Measurements from ENCODE around the gene RBBP8. TPM values are rescaled to one million over a fixed set of nuclear protein-coding genes. Genes with fewer than 3 reads are reported as not detected.

The RBBP8 gene
- total RNA-seq, 1 donor from 2014 or later: 6.7 TPM

DNA sequence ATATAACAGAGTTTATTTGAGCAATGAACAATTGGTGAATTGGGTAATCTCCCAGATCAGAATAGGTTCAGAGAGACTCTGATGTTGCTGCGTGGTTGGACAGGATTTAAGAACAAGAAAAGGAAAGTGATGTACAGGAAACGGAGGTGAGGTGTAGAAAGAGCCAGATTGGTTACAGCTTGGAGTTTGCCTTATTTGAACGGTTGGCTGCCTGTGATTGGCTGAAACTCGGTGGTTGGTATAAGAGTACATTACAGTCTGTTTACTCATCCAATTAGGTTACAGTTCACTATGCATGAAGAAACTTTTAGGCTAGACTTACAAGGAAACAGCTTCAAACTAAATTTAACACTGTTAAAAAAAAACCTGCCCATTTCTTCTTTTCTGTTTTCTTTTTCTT, 134.1 kb downstream of the RBBP8 start:
- Histone ChIP-seq H3K27ac (replicated peaks) (no peak overlapping the region), H3K4me3 (no peak overlapping the region), H3K36me3 (no peaks in the 10 kb centered on the region), H3K4me1 (no peaks in the 10 kb centered on the region), H3K27me3 (ENCODE audit: low read depth) (peaks cover 8% of the 10 kb centered on the region), H3K9me3 (replicated peaks) (no peaks in the 10 kb centered on the region)
- no peak for DNase-seq
- intact Hi-C loops (cut with micrococcal nuclease): no loop called here
- TF ChIP-seq, protein P1, sequence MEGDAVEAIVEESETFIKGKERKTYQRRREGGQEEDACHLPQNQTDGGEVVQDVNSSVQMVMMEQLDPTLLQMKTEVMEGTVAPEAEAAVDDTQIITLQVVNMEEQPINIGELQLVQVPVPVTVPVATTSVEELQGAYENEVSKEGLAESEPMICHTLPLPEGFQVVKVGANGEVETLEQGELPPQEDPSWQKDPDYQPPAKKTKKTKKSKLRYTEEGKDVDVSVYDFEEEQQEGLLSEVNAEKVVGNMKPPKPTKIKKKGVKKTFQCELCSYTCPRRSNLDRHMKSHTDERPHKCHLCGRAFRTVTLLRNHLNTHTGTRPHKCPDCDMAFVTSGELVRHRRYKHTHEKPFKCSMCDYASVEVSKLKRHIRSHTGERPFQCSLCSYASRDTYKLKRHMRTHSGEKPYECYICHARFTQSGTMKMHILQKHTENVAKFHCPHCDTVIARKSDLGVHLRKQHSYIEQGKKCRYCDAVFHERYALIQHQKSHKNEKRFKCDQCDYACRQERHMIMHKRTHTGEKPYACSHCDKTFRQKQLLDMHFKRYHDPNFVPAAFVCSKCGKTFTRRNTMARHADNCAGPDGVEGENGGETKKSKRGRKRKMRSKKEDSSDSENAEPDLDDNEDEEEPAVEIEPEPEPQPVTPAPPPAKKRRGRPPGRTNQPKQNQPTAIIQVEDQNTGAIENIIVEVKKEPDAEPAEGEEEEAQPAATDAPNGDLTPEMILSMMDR (IDR thresholded peaks at IDR 0.05; ENCODE audit: borderline replicate concordance): no peak

GRCh38 chr18:23068011-23068410, 134.9 kb downstream of the RBBP8 start:
- Histone ChIP-seq H3K4me1 (no peaks in the 10 kb centered on the region), H3K36me3 (no peaks in the 10 kb centered on the region)

DNA sequence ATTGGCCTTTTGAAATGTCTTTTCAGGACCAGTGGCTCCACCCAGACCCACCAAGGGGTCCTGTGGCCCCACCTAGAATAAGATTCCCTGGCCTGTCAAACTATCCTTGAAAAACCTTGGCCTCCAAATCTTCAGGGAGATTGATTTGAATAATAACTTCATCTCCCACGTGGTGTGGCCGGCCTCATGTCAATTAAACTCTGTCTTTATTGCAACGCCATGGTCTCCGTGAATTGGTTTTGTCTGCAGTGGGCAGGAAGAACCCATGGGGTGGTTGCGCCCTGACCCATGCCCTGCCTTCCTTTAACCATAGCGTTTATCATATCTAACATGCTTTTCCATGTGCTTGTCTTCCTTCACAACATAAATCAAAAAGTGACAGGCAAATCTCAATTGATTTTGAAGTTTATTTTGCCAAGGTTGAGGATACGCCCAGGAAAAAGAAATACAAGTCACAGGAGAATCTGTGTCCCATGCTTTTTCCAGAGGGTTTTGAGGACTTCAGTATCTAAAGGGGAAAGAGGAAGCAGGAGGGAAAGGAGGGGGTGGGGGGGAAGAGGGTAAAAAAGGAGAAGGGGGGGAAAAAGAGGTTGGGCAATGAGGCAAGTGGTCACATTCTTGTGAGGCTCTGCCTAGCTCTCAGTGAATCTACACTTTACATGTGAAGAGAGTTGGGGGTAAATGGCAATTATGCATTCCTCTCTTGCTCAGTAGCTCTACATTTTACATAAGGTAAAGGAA, 135.6 kb downstream of the RBBP8 start:
- H3K4me3 ChIP-seq: no peak overlapping the region
- no peaks in the 10 kb centered on the region for H3K36me3 ChIP-seq
- intact Hi-C loops (cut with micrococcal nuclease): no loop called here
- no peaks in the 10 kb centered on the region for H3K9me3 ChIP-seq (replicated peaks)
- TF ChIP-seq, protein P1 (IDR thresholded peaks at IDR 0.05; ENCODE audit: borderline replicate concordance): no peak
- H3K27me3 ChIP-seq (ENCODE audit: low read depth): peaks cover 4% of the 10 kb centered on the region
- DNase-seq: no peak
- H3K27ac ChIP-seq (replicated peaks): no peak overlapping the region
- no peaks in the 10 kb centered on the region for H3K4me1 ChIP-seq

More at GRCh38 chr18:23068011-23068410, 134.9 kb downstream of the RBBP8 start:
- TF ChIP-seq, protein P1 (IDR thresholded peaks at IDR 0.05; ENCODE audit: borderline replicate concordance): no peak
- H3K27ac ChIP-seq (replicated peaks): no peak overlapping the region
- intact Hi-C loops (cut with micrococcal nuclease): no loop called here
- H3K9me3 ChIP-seq (replicated peaks): no peaks in the 10 kb centered on the region
- peaks cover 4% of the 10 kb centered on the region for H3K27me3 ChIP-seq (ENCODE audit: low read depth)
- no peak for DNase-seq
- H3K4me3 ChIP-seq: no peak overlapping the region

DNA sequence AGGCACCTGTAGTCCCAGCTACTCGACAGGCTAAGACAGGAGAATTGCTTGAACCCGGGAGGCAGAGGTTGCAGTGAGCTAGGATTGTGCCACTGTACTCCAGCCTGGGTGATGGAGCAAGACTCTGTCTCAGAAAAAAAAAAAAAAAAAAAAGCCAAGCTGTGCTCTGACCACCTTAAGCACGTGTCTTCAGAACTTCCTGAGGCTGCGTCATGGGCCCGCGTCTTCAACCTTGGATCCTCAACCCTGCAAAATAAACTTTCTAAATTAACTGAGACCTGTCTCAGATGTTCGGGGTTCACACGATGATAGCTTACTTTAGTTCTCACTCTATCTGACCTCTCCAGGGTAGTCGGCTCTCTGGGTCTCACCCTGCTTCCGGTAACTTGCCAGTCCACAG, 136.4 kb downstream of the RBBP8 start:
- H3K4me1 ChIP-seq: no peaks in the 10 kb centered on the region
- no peaks in the 10 kb centered on the region for H3K27me3 ChIP-seq (ENCODE audit: low read depth)
- H3K27ac ChIP-seq (replicated peaks): no peak overlapping the region
- no peak for DNase-seq
- H3K4me3 ChIP-seq: no peak overlapping the region
- no peaks in the 10 kb centered on the region for H3K36me3 ChIP-seq
- TF ChIP-seq, protein P1 (IDR thresholded peaks at IDR 0.05; ENCODE audit: borderline replicate concordance): no peak
- H3K9me3 ChIP-seq (replicated peaks): no peaks in the 10 kb centered on the region
- intact Hi-C loops (cut with micrococcal nuclease): no loop called here

DNA sequence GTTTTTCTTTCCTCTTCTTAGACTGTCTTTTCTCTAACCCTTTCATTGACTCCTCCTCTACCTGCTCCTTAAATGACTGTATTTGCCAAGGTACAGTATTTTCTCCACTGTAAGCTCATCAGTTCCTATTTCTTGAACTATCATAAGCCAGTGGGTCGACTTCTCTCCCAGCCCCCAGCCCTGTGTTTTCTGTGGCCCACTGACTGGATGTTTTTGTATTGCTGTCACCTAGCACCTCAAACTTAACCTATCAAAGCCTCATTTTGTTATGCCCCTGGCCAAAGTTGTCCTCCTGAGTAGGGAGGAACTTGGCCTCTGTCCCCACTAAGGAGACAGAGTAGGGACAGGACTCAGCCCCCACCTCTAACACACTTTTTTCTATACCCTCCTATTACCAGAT, 136.8 kb downstream of the RBBP8 start:
- no peaks in the 10 kb centered on the region for H3K27me3 ChIP-seq (ENCODE audit: low read depth)
- H3K27ac ChIP-seq (replicated peaks): no peak overlapping the region
- no peak for DNase-seq
- no peaks in the 10 kb centered on the region for H3K36me3 ChIP-seq
- TF ChIP-seq, protein P1 (IDR thresholded peaks at IDR 0.05; ENCODE audit: borderline replicate concordance): no peak
- H3K4me1 ChIP-seq: no peaks in the 10 kb centered on the region
- no peaks in the 10 kb centered on the region for H3K9me3 ChIP-seq (replicated peaks)
- H3K4me3 ChIP-seq: no peak overlapping the region
- intact Hi-C loops (cut with micrococcal nuclease): no loop called here
